ENCODE results near the gene TAAR8. TPM values are rescaled to one million over a fixed set of nuclear protein-coding genes. Genes with fewer than 3 reads are reported as not detected.
"Not testable (repeated sequence)": the region's sequence is repeated elsewhere in the genome, so short reads cannot be mapped to it uniquely, and the experiment has no call there.

The TAAR8 gene
- total and polyA plus RNA-seq, 4 donors, result not detected

GRCh38 chr6:132530293-132530974 is 22.0 kb upstream of the TAAR8 start:
- H3K27ac ChIP-seq (ENCODE audit: low read depth in 1 of 2, low read length in 2 of 2), result no peak overlapping the region
- intact Hi-C loops (cut with DNase I), result loop anchor here in 1 of 2 donors (10.0 kb wide), 1 partner anchor 264 kb away; the partner anchor contains the start of gene SLC18B1
- H3K4me3 ChIP-seq (ENCODE audit: low read length in 2 of 2), result no peak overlapping the region

GRCh38 chr6:132534546-132534945 is 17.9 kb upstream of the TAAR8 start:
- not testable (repeated sequence) for DNase-seq; H3K27me3 ChIP-seq (ENCODE audit: control insufficient read depth in 1 of 2, insufficient read depth in 2 of 2, low read length in 1 of 2); H3K4me3 ChIP-seq (ENCODE audit: low read length in 2 of 2); H3K27ac ChIP-seq (ENCODE audit: low read depth in 1 of 2, low read length in 2 of 2); H3K4me1 ChIP-seq (ENCODE audit: control insufficient read depth in 1 of 2, insufficient read depth in 2 of 2, low read length in 2 of 2); H3K9me3 ChIP-seq (ENCODE audit: control insufficient read depth, low read length); ATAC-seq (ENCODE audit: low FRiP score); H3K36me3 ChIP-seq (ENCODE audit: control insufficient read depth in 1 of 2, insufficient read depth in 2 of 2, low read length in 1 of 2)
- WGBS, 2 donors, result 93% methylated on average over 2 of the region's 2 CpGs
- intact Hi-C loops (cut with DNase I), result loop anchor here in 1 of 2 donors (10.0 kb wide), 1 partner anchor 260 kb away; the partner anchor contains the start of gene SLC18B1

More at GRCh38 chr6:132530293-132530974, 22.0 kb upstream of the TAAR8 start:
- Histone ChIP-seq H3K4me1 (ENCODE audit: control insufficient read depth in 1 of 2, insufficient read depth in 2 of 2, low read length in 2 of 2) (peaks cover 0 to 1% of the 10 kb centered on the region in 2 donors), H3K36me3 (ENCODE audit: control insufficient read depth in 1 of 2, insufficient read depth in 2 of 2, low read length in 1 of 2) (no peaks in the 10 kb centered on the region), H3K9me3 (ENCODE audit: control insufficient read depth, low read length) (no peaks in the 10 kb centered on the region), H3K27me3 (ENCODE audit: control insufficient read depth in 1 of 2, insufficient read depth in 2 of 2, low read length in 1 of 2) (no peaks in the 10 kb centered on the region)
- DNase-seq (peak in 1 of 2 donors; percentile 59), ATAC-seq (ENCODE audit: low FRiP score) (peak; percentile 87)
- WGBS, 2 donors, result 11 to 21% methylated on average over 9 of the region's 9 CpGs

- intact Hi-C loops (cut with DNase I), result loop anchor here in 1 of 2 donors (10.0 kb wide), 1 partner anchor 258 kb away; the partner anchor contains the start of gene SLC18B1
- no peak for ATAC-seq (ENCODE audit: low FRiP score)
Observed at GRCh38 chr6:132537145-132537544, 15.3 kb upstream of the TAAR8 start.

GRCh38 chr6:132537977-132538376 is 14.5 kb upstream of the TAAR8 start, which contains the start of gene TAAR9:
Gene TAAR9 (plus strand): TSS chr6:132538277. CDS start chr6:132538290, 13 bp downstream.
- Histone ChIP-seq H3K36me3 (ENCODE audit: control insufficient read depth in 1 of 2, insufficient read depth in 2 of 2, low read length in 1 of 2) (no peaks in the 10 kb centered on the region), H3K4me1 (ENCODE audit: control insufficient read depth in 1 of 2, insufficient read depth in 2 of 2, low read length in 2 of 2) (peaks cover 0 to 4% of the 10 kb centered on the region in 2 donors), H3K27me3 (ENCODE audit: control insufficient read depth in 1 of 2, insufficient read depth in 2 of 2, low read length in 1 of 2) (no peaks in the 10 kb centered on the region), H3K9me3 (ENCODE audit: control insufficient read depth, low read length) (no peaks in the 10 kb centered on the region), H3K27ac (ENCODE audit: low read depth in 1 of 2, low read length in 2 of 2) (no peak within 1 kb of the TSS), H3K4me3 (ENCODE audit: low read length in 2 of 2) (no peak within 1 kb of the TSS)
- intact Hi-C loops (cut with DNase I), result loop anchor here in 1 of 2 donors (10.0 kb wide), 1 partner anchor 257 kb away; the partner anchor contains the start of gene SLC18B1
- whole genome bisulfite sequencing, 2 donors, result 86 to 90% methylated on average over 4 of the region's 4 CpGs
- DNase-seq, result no peak
- ATAC-seq (ENCODE audit: low FRiP score), result no peak

More at GRCh38 chr6:132537145-132537544, 15.3 kb upstream of the TAAR8 start:
- Histone ChIP-seq H3K27me3 (ENCODE audit: control insufficient read depth in 1 of 2, insufficient read depth in 2 of 2, low read length in 1 of 2) (no peaks in the 10 kb centered on the region), H3K36me3 (ENCODE audit: control insufficient read depth in 1 of 2, insufficient read depth in 2 of 2, low read length in 1 of 2) (no peaks in the 10 kb centered on the region), H3K4me3 (ENCODE audit: low read length in 2 of 2) (no peak overlapping the region), H3K27ac (ENCODE audit: low read depth in 1 of 2, low read length in 2 of 2) (no peak overlapping the region), H3K9me3 (ENCODE audit: control insufficient read depth, low read length) (no peaks in the 10 kb centered on the region), H3K4me1 (ENCODE audit: control insufficient read depth in 1 of 2, insufficient read depth in 2 of 2, low read length in 2 of 2) (peaks cover 0 to 4% of the 10 kb centered on the region in 2 donors)
- WGBS, 2 donors, result 93 to 94% methylated on average over 3 of the region's 3 CpGs
- no peak for DNase-seq

GRCh38 chr6:132544826-132545225 is 7.6 kb upstream of the TAAR8 start:
- no peaks in the 10 kb centered on the region for H3K4me1 ChIP-seq (ENCODE audit: control insufficient read depth in 1 of 2, insufficient read depth in 2 of 2, low read length in 2 of 2)
- no peak overlapping the region for H3K27ac ChIP-seq (ENCODE audit: low read depth in 1 of 2, low read length in 2 of 2)
- no peaks in the 10 kb centered on the region for H3K27me3 ChIP-seq (ENCODE audit: control insufficient read depth in 1 of 2, insufficient read depth in 2 of 2, low read length in 1 of 2)
- H3K36me3 ChIP-seq (ENCODE audit: control insufficient read depth in 1 of 2, insufficient read depth in 2 of 2, low read length in 1 of 2), result no peaks in the 10 kb centered on the region
- intact Hi-C loops (cut with DNase I), result no loop called here
- no peak for ATAC-seq (ENCODE audit: low FRiP score)
- H3K4me3 ChIP-seq (ENCODE audit: low read length in 2 of 2), result no peak overlapping the region
- H3K9me3 ChIP-seq (ENCODE audit: control insufficient read depth, low read length), result peaks cover 1% of the 10 kb centered on the region
- no peak for DNase-seq

GRCh38 chr6:132548746-132549463 is 3.6 kb upstream of the TAAR8 start:
- ATAC-seq (ENCODE audit: low FRiP score) (no peak), DNase-seq (no peak)
- 88% methylated on average over 4 of the region's 4 CpGs for WGBS, 2 donors
- H3K4me3 ChIP-seq (ENCODE audit: low read length in 2 of 2), result no peak overlapping the region
- H3K36me3 ChIP-seq (ENCODE audit: control insufficient read depth in 1 of 2, insufficient read depth in 2 of 2, low read length in 1 of 2), result no peaks in the 10 kb centered on the region
- H3K27me3 ChIP-seq (ENCODE audit: control insufficient read depth in 1 of 2, insufficient read depth in 2 of 2, low read length in 1 of 2), result no peaks in the 10 kb centered on the region
- H3K4me1 ChIP-seq (ENCODE audit: control insufficient read depth in 1 of 2, insufficient read depth in 2 of 2, low read length in 2 of 2), result no peaks in the 10 kb centered on the region
- peaks cover 1% of the 10 kb centered on the region for H3K9me3 ChIP-seq (ENCODE audit: control insufficient read depth, low read length)
- no peak overlapping the region for H3K27ac ChIP-seq (ENCODE audit: low read depth in 1 of 2, low read length in 2 of 2)
- intact Hi-C loops (cut with DNase I), result no loop called here

- ATAC-seq (ENCODE audit: low FRiP score), result no peak
- Histone ChIP-seq H3K9me3 (ENCODE audit: control insufficient read depth, low read length) (no peaks in the 10 kb centered on the region), H3K27ac (ENCODE audit: low read depth in 1 of 2, low read length in 2 of 2) (no peak overlapping the region), H3K27me3 (ENCODE audit: control insufficient read depth in 1 of 2, insufficient read depth in 2 of 2, low read length in 1 of 2) (no peaks in the 10 kb centered on the region), H3K4me1 (ENCODE audit: control insufficient read depth in 1 of 2, insufficient read depth in 2 of 2, low read length in 2 of 2) (no peaks in the 10 kb centered on the region), H3K36me3 (ENCODE audit: control insufficient read depth in 1 of 2, insufficient read depth in 2 of 2, low read length in 1 of 2) (no peaks in the 10 kb centered on the region), H3K4me3 (ENCODE audit: low read length in 2 of 2) (no peak overlapping the region)
- intact Hi-C loops (cut with DNase I), result no loop called here
- no peak for DNase-seq
- WGBS, 2 donors, result 76 to 84% methylated on average over 4 of the region's 4 CpGs
Observed at GRCh38 chr6:132551214-132551613, 1.3 kb upstream of the TAAR8 start.

GRCh38 chr6:132560087-132560486 is 7.6 kb downstream of the TAAR8 start:
- intact Hi-C loops (cut with DNase I); DNase-seq: not testable (repeated sequence)

More at GRCh38 chr6:132560087-132560486, 7.6 kb downstream of the TAAR8 start:
- H3K4me3 ChIP-seq (ENCODE audit: low read length in 2 of 2); H3K9me3 ChIP-seq (ENCODE audit: control insufficient read depth, low read length); H3K36me3 ChIP-seq (ENCODE audit: control insufficient read depth in 1 of 2, insufficient read depth in 2 of 2, low read length in 1 of 2); H3K27me3 ChIP-seq (ENCODE audit: control insufficient read depth in 1 of 2, insufficient read depth in 2 of 2, low read length in 1 of 2); H3K4me1 ChIP-seq (ENCODE audit: control insufficient read depth in 1 of 2, insufficient read depth in 2 of 2, low read length in 2 of 2); H3K27ac ChIP-seq (ENCODE audit: low read depth in 1 of 2, low read length in 2 of 2); ATAC-seq (ENCODE audit: low FRiP score): not testable (repeated sequence)
- 80 to 86% methylated on average over 3 of the region's 3 CpGs for WGBS, 2 donors
